Ecto neural progenitor cell (in vitro differentiated cells): ENCODE measurements around the gene ARL13A.
"Not testable (repeated sequence)": the region's sequence is repeated elsewhere in the genome, so short reads cannot be mapped to it uniquely, and the experiment has no call there.

Experiments
- DNase-seq: peaks from one replicate; pipeline ENCODE4 v3.0.0-alpha.2; 2018; ENCODE audit warnings: low spot score

Gene ARL13A

DNA sequence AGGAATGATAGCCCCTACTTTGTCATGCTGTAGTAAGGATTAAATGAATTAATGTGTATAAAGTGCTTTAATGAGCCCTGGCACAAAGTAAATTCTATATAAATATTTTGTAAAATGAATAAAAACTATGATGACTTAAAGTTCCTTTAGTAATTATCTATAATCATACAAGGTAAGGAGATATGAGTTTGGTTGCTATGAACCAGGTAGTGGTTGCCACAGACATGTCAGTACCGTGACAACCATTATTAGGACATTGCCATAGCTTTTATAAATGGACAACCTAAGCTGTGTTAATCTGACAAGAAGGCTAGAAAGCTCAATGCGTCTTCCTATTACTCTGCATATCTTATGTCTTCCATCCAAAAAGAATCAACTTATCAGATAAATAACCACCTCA is at the start of gene ARL13A:
Gene ARL13A, plus strand, starts transcription at position 301 of the 400 bp plus-strand sequence. CDS start 3,982 bp downstream, outside the sequence.
- DNase-seq = no peak

DNA sequence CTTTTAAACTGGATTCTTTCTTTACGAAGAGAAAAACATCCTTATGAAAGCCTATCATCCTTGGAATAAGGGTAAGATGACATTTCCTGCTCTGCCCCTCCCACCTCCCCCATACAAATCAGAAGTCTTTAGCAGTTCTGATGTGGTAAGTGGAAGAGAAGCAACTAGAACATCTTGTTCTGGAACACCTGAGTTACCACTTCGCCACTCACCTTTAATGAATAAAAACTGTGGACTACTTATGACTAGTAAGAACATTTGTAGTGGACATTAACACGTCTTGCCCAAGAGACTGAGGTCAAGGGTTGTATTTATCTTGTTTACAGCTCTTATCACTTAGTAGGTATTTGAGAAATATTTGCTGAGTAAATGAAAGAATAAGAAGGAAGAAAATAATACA is 45.1 kb upstream of the ARL13A start:
- DNase-seq = no peak

GRCh38 chrX:100926453-100926852 is 43.1 kb upstream of the ARL13A start:
- no peak for DNase-seq

DNA sequence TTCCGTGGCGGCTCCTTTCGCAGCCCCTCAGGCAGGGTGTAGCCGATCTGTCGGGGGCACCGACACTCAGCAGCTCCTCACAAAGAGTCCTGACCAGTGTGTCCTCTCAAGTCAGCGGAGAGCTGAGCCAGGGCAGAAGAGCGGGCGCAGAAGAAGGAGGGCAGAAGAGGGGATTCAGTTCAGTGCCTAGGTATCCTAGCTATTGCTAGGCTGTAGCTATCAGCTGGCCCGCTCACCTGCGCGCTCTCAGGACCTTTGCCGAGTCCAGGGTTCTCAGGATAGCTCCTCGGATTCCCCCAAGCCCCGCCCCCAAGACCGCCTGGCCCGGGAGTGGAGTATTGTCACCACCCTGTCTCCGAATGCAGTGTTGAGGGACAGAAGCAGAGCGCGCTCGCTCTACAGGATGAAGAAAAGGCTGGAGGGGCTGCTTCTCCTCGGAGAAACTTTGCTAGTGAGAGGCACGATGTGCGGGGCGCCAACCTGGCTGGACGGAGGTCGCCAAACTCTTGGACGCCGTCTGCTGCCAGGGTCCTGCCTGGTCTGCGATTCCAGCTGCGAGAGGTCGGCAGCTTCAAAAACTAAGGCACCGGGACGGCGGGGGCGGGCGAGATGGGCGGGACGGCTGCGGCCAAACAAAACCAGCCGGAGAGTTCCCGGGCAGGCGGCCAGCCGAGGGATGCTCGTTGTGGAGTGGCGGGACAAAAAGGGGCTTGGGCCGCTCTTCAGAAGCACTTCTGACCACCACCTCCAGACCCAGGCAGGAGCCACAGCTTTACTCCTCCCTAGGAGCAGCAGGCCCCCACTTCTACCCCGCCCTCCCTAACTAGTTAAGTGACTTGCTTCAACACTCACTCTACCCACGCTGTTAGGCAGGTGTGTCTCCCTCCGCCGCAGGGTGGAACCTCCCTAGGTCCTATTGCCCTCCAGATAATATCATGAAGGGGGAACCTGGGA is 40.6 kb upstream of the ARL13A start, which contains the start of gene XKRX:
Gene XKRX, minus strand, starts transcription at position 258 of the 954 bp plus-strand sequence. CDS start 613 bp downstream, outside the sequence.
- DNase-seq = peak; percentile 65

DNA sequence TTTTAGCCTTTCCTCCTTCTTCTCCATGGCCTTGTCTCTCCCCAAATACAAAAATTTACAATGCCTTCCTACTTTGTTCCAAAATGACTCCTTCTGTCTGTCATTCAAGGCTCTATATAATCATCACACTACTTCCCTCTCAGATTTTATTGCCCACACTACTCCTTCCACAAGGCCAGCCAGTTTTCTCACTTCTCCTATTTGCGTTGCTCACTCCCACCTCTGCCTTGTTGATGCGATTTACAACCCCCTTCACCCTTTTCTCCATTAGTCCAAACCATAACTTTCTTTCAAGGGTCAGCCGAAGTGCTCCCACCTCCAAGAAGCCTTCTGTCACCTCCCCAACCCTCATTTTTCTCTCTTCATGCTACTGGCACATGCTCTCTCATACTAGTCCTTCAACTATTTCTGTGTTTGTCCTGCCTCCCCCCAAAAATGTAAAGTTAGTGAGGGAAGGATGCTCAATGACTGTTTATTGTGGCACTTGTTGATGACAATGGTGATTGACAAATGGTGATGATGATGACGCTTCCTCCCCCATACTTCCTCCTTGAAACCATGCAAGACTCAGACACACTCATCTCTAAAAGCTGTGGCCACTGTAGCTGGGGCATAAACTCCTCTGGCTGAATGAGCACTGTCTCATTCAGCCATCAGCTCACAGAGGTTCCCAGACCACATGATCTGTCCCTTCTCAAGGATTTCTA is 38.1 kb upstream of the ARL13A start:
- DNase-seq = no peak

- no peak for DNase-seq
These were observed 37.6 kb upstream of the ARL13A start for GRCh38 chrX:100931925-100932285.

DNA sequence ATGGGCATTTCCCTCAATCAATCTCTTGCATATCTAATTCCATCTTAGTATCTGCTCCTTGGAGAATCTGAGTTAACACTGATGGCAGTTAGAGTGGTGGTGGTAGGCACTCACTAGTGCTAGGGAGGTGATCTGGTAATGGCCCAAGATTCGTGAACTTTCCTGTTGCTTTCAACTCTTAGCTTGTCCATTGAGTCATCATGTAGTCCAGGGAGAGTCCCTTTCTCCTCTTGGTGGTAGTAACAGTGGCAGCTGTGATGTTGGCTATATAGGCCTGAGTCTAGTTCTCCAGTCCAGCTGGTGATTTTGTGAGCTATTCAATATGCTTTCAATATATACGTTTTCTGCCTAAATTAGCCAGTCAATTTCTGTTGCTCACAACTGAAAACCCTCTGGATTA is 33.7 kb upstream of the ARL13A start:
- no peak for DNase-seq

DNA sequence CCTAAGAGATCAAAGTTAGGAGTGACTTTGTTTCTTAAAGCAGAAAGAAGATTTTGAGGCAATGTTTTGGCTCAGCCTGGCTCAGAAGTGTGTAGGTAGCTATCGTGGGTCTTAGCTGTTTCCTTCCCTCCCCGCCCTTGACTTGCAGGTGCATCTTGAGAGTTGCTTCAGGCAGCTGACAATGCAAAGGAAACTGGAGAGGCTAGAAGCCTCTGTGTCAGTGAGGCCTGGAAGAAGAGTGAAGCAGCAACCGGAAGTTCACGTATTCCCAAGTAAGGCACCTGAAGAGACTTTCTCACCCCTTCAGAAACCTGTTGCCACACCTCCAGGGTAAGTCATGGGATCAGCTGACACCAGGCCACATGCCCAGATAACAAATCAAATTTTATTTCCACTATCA is 30.2 kb upstream of the ARL13A start:
- no peak for DNase-seq

- no peak for DNase-seq
These were observed 24.9 kb upstream of the ARL13A start for GRCh38 chrX:100944601-100945000.

DNA sequence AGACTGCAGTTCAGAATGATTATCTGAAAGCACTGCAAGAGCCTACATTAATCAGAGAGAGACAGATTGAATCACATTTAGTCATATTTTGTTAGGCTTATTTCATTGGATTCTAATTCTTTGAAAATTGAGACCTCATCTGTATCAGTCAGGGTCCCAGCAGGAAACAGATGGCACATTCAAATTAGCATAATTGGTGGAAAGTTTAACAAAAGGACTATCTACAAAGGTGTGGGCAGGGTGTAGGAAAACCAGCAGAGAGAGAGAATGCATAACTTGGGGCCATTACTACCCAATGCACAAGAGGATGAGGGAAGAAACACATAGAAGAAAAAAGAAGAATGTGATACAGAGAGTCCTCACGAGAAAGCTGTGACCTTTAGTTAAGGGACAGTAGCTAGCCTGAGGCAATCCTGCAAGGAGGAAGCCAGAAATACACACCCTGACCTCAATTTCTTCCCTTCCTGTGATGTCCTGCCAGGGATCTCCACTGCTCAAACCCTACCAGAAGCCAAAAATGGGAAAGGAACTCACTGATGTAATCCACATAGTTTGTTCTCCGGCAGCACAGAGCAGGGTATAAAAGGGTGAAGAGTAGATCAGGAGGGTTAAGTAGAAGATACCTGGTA is 23.1 kb upstream of the ARL13A start:
- no peak for DNase-seq

- DNase-seq = no peak
These were observed 21.0 kb upstream of the ARL13A start for GRCh38 chrX:100948557-100948956.

DNA sequence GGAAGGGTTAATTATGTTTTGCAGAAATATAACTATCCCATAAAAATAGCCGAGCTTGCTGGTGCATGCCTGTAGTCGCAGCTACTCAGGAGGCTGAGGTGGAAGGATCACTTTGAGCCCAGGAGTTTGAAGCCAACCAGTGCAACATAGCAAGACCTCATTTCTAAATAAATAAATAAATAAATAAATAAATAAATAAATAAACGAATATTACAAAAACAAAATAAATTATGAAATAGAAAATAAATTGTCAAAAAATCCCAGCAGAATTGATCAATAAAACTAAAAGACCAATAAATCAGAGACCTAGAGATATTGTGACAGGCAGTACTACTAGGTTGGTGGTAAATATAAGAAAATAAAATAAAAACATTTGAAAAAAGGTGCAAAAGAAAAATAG is 6.7 kb upstream of the ARL13A start:
- no peak for DNase-seq

DNA sequence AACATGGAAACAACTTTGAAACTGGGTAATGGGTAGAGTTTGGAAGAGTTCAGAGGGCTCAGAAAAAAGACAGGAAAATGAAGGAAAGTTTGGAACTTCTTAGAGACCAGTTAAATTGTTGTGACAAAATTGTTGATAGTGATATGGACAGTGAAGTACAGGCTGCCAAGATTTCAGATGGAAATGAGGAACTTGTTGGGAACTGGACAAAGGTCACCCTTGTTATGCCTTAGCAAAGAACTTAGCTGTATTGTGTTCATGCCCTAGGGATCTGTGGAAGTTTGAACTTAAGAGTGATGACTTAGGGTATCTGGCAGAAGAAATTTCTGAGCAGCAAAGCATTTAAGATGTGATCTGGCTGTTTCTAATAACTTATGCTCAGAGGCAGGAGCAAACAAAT is 5.1 kb upstream of the ARL13A start:
- no peak for DNase-seq

DNA sequence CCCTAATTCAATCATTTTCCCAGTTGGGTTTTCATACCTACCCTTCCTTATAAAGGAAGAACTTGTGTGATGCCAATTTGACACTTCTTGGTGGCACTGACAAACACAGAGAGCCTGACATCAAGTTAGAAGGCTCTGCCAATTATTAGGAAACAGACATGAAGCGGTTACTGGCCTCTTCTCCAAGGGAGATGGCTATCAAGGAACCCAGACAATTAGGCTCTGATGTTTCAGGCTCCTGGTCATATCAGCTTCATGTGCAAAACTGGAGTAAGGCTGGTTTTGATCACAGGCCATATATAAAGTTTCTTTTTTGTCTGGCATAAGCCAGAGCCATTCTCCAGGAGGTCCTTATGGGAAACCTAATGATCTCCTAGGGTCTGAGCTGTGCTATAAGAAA is 428 bp downstream of the ARL13A start:
- no peak for DNase-seq

DNA sequence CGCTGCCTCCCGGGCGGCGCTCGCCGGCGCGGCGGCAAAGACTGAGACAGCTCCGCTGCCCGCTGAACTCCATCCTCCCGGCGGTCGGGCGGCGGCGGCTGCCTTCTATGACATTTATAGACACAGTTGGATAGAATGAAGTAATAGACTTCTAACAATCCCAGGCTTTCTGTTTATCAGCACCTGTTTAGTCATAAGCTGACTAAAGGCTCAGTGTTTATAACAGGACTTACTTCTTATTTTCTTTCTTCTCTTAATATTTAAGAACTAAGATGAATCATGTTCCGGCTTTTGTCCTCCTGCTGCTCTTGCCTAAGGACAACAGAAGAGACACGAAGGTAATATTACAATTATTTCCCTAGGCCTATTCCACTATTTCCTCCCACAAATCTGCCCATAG is 3.9 kb downstream of the ARL13A start:
- DNase-seq = no peak

DNA sequence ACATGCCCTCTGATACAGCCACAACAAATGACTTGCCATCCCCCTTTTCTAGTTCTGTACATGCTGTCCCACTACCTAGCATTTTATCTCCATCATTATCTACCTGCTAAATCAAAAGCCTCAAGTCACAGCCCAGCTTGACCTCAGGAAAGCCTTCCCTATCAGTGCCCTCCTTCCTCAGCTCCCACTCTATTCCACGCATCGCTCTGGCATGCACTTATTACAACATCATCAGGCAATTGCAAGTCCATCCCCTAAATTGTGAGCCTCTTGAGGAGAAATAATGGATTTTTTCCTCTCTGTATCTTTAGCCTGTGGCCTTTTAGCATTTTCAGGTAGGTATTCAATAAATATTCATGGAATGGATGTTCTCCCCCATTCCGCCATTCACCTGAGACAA is 5.7 kb downstream of the ARL13A start:
- DNase-seq = no peak

GRCh38 chrX:100976211-100976610 is 6.7 kb downstream of the ARL13A start:
- DNase-seq = no peak

GRCh38 chrX:100979881-100980607 is 10.5 kb downstream of the ARL13A start:
- DNase-seq = no peak

- no peak for DNase-seq
These were observed 11.3 kb downstream of the ARL13A start for GRCh38 chrX:100980608-100981497.

GRCh38 chrX:100981498-100981845 is 12.0 kb downstream of the ARL13A start:
- not testable (repeated sequence) for DNase-seq

DNA sequence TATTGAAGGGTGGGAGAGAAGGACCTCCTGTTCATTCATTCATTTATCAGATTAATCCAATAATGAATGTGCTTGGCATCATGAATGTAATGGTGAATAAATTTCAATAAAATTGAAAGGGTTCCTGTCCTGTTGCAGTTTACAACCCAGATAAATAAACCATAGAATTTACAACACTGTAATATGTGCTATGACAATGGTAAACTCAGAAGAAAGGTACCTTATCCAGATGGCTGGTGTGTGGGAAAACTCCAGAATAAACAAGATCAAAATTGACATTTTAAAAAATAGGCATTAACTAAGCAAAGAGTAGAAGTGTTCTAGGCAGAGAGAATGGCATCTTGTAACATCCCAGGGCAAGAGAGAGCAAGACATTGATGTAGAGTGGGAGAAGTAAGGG is 15.3 kb downstream of the ARL13A start:
- no peak for DNase-seq
